Measurements from ENCODE around the gene GOLGA6A. TPM values are rescaled to one million over a fixed set of nuclear protein-coding genes. Genes with fewer than 3 reads are reported as not detected.

Gene GOLGA6A
- polyA plus RNA-seq, 1 experiment = not detected

GRCh38 chr15:74050556-74051234 lies 31.7 kb downstream of the GOLGA6A start:
- H3K27me3 ChIP-seq (ENCODE audit: control insufficient read depth, insufficient read depth, low read length) = no peaks in the 10 kb centered on the region
- no peak overlapping the region for H3K4me3 ChIP-seq (ENCODE audit: low read depth, low read length)
- ChIA-PET CTCF (interaction anchor here (0.7 to 10.5 kb wide), 6 partner anchors 12 to 279 kb away, joined by 3 to 163 read pairs (median 79); no protein-coding TSS in a partner anchor), POLR2A (interaction anchor here (1.2 kb wide), 1 partner anchor 68 kb away, joined by 4 read pairs; no protein-coding TSS in a partner anchor)
- no peaks in the 10 kb centered on the region for H3K36me3 ChIP-seq (ENCODE audit: control insufficient read depth, insufficient read depth, low read length)
- no peak for TF ChIP-seq CTCF (IDR thresholded peaks at IDR 0.05; ENCODE audit: insufficient read depth, low read depth, low read length)
- DNase-seq (ENCODE audit: low read depth) = no peak

GRCh38 chr15:74050127-74050526 lies 32.2 kb downstream of the GOLGA6A start:
- no peak for DNase-seq (ENCODE audit: low read depth)
- no peaks in the 10 kb centered on the region for H3K36me3 ChIP-seq (ENCODE audit: control insufficient read depth, insufficient read depth, low read length)
- H3K27me3 ChIP-seq (ENCODE audit: control insufficient read depth, insufficient read depth, low read length) = no peaks in the 10 kb centered on the region
- CTCF ChIA-PET = interaction anchor here (3.1 to 10.5 kb wide), 4 partner anchors 11 to 269 kb away, joined by 19 to 163 read pairs (median 108); no protein-coding TSS in a partner anchor
- POLR2A ChIA-PET = no interaction called here
- TF ChIP-seq CTCF (IDR thresholded peaks at IDR 0.05; ENCODE audit: insufficient read depth, low read depth, low read length) = no peak
- no peak overlapping the region for H3K4me3 ChIP-seq (ENCODE audit: low read depth, low read length)

- ChIA-PET POLR2A (no interaction called here), CTCF (interaction anchor here (1.0 to 9.5 kb wide), 3 partner anchors 7 to 82 kb away, joined by 3 to 95 read pairs (median 10); no protein-coding TSS in a partner anchor)
- no peaks in the 10 kb centered on the region for H3K27me3 ChIP-seq (ENCODE audit: control insufficient read depth, insufficient read depth, low read length)
- H3K4me3 ChIP-seq (ENCODE audit: low read depth, low read length) = no peak overlapping the region
- no peak for TF ChIP-seq CTCF (IDR thresholded peaks at IDR 0.05; ENCODE audit: insufficient read depth, low read depth, low read length)
- H3K36me3 ChIP-seq (ENCODE audit: control insufficient read depth, insufficient read depth, low read length) = peaks cover 5% of the 10 kb centered on the region
- no peak for DNase-seq (ENCODE audit: low read depth)
These were observed 36.1 kb downstream of the GOLGA6A start for GRCh38 chr15:74046275-74046674.

- DNase-seq (ENCODE audit: low read depth) = no peak
- H3K27me3 ChIP-seq (ENCODE audit: control insufficient read depth, insufficient read depth, low read length) = no peaks in the 10 kb centered on the region
- no peak overlapping the region for H3K4me3 ChIP-seq (ENCODE audit: low read depth, low read length)
- ChIA-PET CTCF (interaction anchor here (1.0 to 2.2 kb wide), 5 partner anchors 8 to 95 kb away, joined by 3 to 10 read pairs (median 5); no protein-coding TSS in a partner anchor), POLR2A (no interaction called here)
- H3K36me3 ChIP-seq (ENCODE audit: control insufficient read depth, insufficient read depth, low read length) = peaks cover 5% of the 10 kb centered on the region
- no peak for TF ChIP-seq CTCF (IDR thresholded peaks at IDR 0.05; ENCODE audit: insufficient read depth, low read depth, low read length)
These were observed 36.6 kb downstream of the GOLGA6A start for GRCh38 chr15:74045636-74046274.

- no peak for TF ChIP-seq CTCF (IDR thresholded peaks at IDR 0.05; ENCODE audit: insufficient read depth, low read depth, low read length)
- H3K27me3 ChIP-seq (ENCODE audit: control insufficient read depth, insufficient read depth, low read length) = no peaks in the 10 kb centered on the region
- H3K36me3 ChIP-seq (ENCODE audit: control insufficient read depth, insufficient read depth, low read length) = peaks cover 5% of the 10 kb centered on the region
- CTCF ChIA-PET = interaction anchor here (0.7 to 2.2 kb wide), 8 partner anchors 8 to 94 kb away, joined by 3 to 10 read pairs (median 4); no protein-coding TSS in a partner anchor
- DNase-seq (ENCODE audit: low read depth) = no peak
- POLR2A ChIA-PET = no interaction called here
- H3K4me3 ChIP-seq (ENCODE audit: low read depth, low read length) = no peak overlapping the region
These were observed 37.2 kb downstream of the GOLGA6A start for GRCh38 chr15:74045184-74045583.

All from BJ (cell line).